ENCODE results near the gene PPP1R3D. TPM values are rescaled to one million over a fixed set of nuclear protein-coding genes. Genes with fewer than 3 reads are reported as not detected.

Gene PPP1R3D
- total RNA-seq, 1 donor from 2014 or later: 4.5 TPM

DNA sequence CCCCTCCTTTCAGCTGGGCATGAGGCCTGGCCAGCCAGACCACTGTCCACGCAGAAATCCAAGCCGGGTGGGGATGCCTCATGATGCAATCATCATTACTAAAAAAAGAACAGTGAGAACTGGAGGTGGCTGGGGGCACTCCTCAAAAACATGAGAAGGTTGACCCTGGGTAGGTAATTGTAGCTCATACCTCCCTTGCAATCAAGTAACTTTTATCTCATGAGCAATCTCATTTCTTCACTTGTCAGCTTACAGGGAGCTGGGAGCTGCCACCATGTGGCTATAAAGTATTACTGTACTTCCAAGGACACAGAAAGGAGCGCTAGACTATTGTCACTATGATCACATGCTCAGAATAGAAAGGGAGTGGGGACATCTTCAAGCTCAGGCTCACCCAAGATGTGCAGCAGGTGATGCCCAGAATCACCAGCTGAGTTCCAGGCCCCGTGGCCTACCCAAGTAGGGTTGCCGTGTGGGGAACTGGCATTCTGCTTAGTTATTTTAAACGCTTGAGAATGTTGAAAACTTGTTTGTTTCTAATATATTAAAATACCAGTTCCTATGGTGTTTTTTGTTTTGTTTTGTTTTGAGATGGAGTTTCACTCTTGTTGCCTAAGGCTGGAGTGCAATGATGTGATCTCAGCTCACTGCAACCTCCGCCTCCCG lies 15.2 kb upstream of the PPP1R3D start:
- TF ChIP-seq, protein P1, sequence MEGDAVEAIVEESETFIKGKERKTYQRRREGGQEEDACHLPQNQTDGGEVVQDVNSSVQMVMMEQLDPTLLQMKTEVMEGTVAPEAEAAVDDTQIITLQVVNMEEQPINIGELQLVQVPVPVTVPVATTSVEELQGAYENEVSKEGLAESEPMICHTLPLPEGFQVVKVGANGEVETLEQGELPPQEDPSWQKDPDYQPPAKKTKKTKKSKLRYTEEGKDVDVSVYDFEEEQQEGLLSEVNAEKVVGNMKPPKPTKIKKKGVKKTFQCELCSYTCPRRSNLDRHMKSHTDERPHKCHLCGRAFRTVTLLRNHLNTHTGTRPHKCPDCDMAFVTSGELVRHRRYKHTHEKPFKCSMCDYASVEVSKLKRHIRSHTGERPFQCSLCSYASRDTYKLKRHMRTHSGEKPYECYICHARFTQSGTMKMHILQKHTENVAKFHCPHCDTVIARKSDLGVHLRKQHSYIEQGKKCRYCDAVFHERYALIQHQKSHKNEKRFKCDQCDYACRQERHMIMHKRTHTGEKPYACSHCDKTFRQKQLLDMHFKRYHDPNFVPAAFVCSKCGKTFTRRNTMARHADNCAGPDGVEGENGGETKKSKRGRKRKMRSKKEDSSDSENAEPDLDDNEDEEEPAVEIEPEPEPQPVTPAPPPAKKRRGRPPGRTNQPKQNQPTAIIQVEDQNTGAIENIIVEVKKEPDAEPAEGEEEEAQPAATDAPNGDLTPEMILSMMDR (IDR thresholded peaks at IDR 0.05; ENCODE audit: unreplicated experiment): no peak
- Mint-ChIP-seq H3K27ac (no peak overlapping the region), H3K27me3 (ENCODE audit: low read depth) (no peaks in the 10 kb centered on the region), H3K4me3 (no peak overlapping the region), H3K36me3 (no peaks in the 10 kb centered on the region), H3K4me1 (peaks cover under 1% of the 10 kb centered on the region), H3K9me3 (no peaks in the 10 kb centered on the region)
- no peak for DNase-seq (ENCODE audit: low spot score in 2 of 2, unreplicated experiment in 2 of 2)

DNA sequence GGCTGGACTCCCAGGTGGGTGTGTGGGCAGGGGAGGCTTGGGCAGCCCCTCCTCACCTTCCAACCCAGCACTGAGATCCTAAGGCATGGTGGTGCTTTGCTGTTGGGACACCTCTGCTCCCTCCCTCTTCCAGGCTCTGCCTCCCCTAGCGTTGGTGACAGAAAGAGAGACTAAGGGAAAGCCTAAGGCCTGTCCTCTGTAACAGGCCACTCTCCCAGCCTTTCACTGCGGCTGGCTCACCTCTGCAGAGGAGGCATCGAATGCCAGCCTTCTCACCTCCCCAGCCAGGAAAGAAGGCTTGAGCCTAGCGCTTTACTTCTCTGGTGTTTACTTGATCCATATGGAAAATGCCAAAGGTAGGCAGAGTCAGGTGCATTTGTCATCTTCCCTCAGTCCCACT lies 14.6 kb upstream of the PPP1R3D start:
- H3K27me3 Mint-ChIP-seq (ENCODE audit: low read depth): no peaks in the 10 kb centered on the region
- H3K4me1 Mint-ChIP-seq: peaks cover 6% of the 10 kb centered on the region
- H3K27ac Mint-ChIP-seq: no peak overlapping the region
- no peaks in the 10 kb centered on the region for H3K36me3 Mint-ChIP-seq
- H3K4me3 Mint-ChIP-seq: no peak overlapping the region
- H3K9me3 Mint-ChIP-seq: no peaks in the 10 kb centered on the region
- DNase-seq (ENCODE audit: low spot score in 2 of 2, unreplicated experiment in 2 of 2): no peak
- TF ChIP-seq, protein P1 (IDR thresholded peaks at IDR 0.05; ENCODE audit: unreplicated experiment): no peak

DNA sequence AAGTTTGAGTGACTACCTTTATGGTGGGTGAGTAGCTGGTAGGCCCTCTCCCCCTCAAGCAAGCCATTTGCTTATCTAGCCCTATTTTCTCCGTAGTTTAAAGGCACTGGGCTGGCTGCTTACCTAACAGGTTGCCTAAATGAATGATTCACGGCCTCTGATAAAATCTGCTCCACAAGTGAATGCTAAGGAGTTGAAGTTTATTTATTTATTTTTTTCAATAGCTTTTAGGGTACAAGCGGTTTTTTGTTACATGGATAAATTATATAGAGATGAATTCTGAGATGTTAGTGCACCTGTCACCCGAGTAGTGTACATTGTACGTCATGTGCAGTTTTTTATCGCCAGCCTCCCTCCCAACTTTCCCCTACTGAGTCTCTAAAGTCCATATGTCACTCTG lies 9.8 kb upstream of the PPP1R3D start:
- TF ChIP-seq, protein P1 (IDR thresholded peaks at IDR 0.05; ENCODE audit: unreplicated experiment): no peak
- H3K36me3 Mint-ChIP-seq: no peaks in the 10 kb centered on the region
- peaks cover 49% of the 10 kb centered on the region for H3K4me1 Mint-ChIP-seq
- no peak for DNase-seq (ENCODE audit: low spot score in 2 of 2, unreplicated experiment in 2 of 2)
- H3K27me3 Mint-ChIP-seq (ENCODE audit: low read depth): no peaks in the 10 kb centered on the region
- H3K27ac Mint-ChIP-seq: peak overlapping the region; percentile 64
- no peak overlapping the region for H3K4me3 Mint-ChIP-seq
- H3K9me3 Mint-ChIP-seq: no peaks in the 10 kb centered on the region

- DNase-seq (ENCODE audit: low spot score in 2 of 2, unreplicated experiment in 2 of 2): no peak
- Mint-ChIP-seq H3K9me3 (no peaks in the 10 kb centered on the region), H3K27ac (peak overlapping the region; percentile 88), H3K4me3 (no peak overlapping the region), H3K4me1 (peaks cover 57% of the 10 kb centered on the region), H3K36me3 (peaks cover 3% of the 10 kb centered on the region), H3K27me3 (ENCODE audit: low read depth) (no peaks in the 10 kb centered on the region)
- TF ChIP-seq, protein P1 (IDR thresholded peaks at IDR 0.05; ENCODE audit: unreplicated experiment): peak; percentile 57
Observed at GRCh38 chr20:59948828-59949720, 9.0 kb upstream of the PPP1R3D start.

GRCh38 chr20:59948212-59948611 lies 8.1 kb upstream of the PPP1R3D start:
- Mint-ChIP-seq H3K9me3 (no peaks in the 10 kb centered on the region), H3K36me3 (peaks cover 4% of the 10 kb centered on the region), H3K4me3 (no peak overlapping the region), H3K4me1 (peaks cover 63% of the 10 kb centered on the region), H3K27me3 (ENCODE audit: low read depth) (no peaks in the 10 kb centered on the region), H3K27ac (peak overlapping the region; percentile 21)
- TF ChIP-seq, protein P1 (IDR thresholded peaks at IDR 0.05; ENCODE audit: unreplicated experiment): no peak
- no peak for DNase-seq (ENCODE audit: low spot score in 2 of 2, unreplicated experiment in 2 of 2)
